MM.1S (cell line): ENCODE measurements around the gene SLC35B4.

Experiments used
- CTCF ChIP-seq: fragments of 300-600 bp; sonication (generic); IDR thresholded peaks from 2 replicates; pipeline ENCODE4 v1.5.1; 2016; ENCODE audit warnings: antibody characterized with exemption, low read length, mixed read lengths
- EZH2 ChIP-seq: fragments of 300-600 bp; sonication (generic); optimal IDR thresholded peaks from 2 replicates; pipeline ENCODE3; 2017; ENCODE audit warnings: low read depth, mild to moderate bottlenecking, antibody characterized with exemption, low read length, mixed read lengths

GRCh38 chr7:134279898-134280297 lies 36.8 kb downstream of the SLC35B4 start:
- TF ChIP-seq CTCF: no peak
- no peak for TF ChIP-seq EZH2
